Measurements from ENCODE around the gene CASR.
A peak's percentile ranks its signal among the peaks of the same experiment; 100 is the strongest.
"Not testable (repeated sequence)": the region's sequence is repeated elsewhere in the genome, so short reads cannot be mapped to it uniquely, and the experiment has no call there.

CASR gene, protein sequence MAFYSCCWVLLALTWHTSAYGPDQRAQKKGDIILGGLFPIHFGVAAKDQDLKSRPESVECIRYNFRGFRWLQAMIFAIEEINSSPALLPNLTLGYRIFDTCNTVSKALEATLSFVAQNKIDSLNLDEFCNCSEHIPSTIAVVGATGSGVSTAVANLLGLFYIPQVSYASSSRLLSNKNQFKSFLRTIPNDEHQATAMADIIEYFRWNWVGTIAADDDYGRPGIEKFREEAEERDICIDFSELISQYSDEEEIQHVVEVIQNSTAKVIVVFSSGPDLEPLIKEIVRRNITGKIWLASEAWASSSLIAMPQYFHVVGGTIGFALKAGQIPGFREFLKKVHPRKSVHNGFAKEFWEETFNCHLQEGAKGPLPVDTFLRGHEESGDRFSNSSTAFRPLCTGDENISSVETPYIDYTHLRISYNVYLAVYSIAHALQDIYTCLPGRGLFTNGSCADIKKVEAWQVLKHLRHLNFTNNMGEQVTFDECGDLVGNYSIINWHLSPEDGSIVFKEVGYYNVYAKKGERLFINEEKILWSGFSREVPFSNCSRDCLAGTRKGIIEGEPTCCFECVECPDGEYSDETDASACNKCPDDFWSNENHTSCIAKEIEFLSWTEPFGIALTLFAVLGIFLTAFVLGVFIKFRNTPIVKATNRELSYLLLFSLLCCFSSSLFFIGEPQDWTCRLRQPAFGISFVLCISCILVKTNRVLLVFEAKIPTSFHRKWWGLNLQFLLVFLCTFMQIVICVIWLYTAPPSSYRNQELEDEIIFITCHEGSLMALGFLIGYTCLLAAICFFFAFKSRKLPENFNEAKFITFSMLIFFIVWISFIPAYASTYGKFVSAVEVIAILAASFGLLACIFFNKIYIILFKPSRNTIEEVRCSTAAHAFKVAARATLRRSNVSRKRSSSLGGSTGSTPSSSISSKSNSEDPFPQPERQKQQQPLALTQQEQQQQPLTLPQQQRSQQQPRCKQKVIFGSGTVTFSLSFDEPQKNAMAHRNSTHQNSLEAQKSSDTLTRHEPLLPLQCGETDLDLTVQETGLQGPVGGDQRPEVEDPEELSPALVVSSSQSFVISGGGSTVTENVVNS

DNA sequence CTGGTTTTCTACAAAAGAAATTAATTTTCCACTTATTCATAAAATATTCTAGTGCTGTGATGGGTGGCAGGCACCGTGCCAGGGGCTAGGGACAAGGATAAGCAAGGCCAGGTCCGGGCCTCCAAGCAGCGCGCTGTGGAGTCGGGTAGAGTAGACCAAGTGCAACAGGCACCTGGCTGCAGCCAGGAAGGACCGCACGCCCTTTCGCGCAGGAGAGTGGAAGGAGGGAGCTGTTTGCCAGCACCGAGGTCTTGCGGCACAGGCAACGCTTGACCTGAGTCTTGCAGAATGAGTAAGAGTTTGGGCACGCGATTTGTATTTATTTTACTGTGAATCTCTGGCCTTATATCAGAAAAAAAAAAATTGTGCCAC lies at the start of gene CASR:
Gene CASR (plus strand): TSS at position 148 of the 372 bp plus-strand sequence. CDS start 70,522 bp downstream, outside the sequence.
- DNase-seq (ENCODE audit: extremely low read depth in 1 of 2, low read depth in 1 of 2): no peak

DNA sequence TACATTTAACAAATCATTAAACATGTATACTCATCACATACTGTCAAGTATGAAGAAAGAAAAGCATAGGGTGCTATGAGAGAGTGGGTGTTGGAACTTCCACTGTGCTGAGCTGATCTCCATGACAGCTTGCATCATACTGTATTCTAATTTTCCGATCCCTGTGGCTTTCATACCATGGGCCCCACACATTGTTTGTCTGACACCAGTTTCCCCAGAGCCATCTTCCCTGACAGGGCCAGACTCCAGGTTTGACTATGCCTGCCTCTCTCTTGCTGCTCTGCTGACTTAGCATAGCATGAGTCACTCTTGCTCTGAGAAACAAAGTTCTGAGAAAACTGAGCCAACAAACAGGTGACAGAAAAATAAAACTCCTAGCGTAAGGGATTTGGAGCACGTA lies 37.0 kb upstream of the CASR start:
- peak; percentile 52 to 76 for DNase-seq (ENCODE audit: extremely low read depth in 1 of 2, low read depth in 1 of 2)

DNA sequence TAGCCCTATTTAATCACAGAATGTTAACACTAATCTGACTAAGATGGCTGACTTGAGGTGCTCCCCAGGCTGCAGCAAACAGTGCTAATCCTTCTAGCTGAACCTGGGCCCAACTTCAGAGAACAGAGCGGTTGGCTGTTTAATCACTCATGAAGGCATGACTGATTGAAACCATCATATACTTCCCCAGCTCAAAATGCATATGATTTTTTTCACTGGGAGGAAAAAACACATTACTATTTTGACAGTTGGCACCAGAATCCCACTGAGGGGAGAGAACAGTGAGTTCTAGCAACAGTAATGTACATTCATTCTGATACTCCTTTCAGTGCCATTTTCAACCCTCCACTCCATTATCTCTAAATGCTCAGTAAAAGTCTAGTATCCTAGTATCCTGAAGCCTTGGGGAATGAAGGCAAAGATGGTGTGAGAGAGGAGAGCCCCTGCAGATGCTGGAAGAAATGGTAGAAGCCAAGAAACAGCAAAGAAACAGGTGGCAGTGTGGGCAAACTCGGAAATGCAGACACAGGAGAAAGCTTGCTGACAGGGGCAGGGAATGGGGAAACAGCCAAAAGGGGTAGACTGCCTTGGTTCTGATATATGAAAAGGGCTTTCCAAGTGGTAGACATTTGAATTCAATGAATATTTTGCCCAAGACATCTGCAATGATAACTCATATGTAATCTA lies 34.4 kb upstream of the CASR start:
- no peak for DNase-seq (ENCODE audit: extremely low read depth in 1 of 2, low read depth in 1 of 2)

DNA sequence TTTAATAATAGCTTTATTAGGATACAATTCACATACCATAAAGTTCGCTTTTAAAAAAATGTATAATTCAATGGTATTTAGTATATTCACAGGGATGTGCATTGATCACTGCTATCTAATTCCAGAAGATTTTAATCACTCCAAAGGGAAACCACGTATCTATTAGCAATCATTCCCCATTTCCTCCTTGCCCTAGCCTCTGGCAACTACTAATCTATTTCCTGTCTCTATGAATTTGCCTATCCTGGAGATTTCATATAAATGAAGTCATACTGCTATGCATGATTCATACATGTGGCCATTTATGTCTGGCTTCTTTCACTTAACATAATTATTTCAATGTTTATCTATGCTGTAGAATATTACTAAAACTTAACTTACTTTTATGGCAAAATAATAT lies 32.0 kb upstream of the CASR start:
- DNase-seq (ENCODE audit: extremely low read depth in 1 of 2, low read depth in 1 of 2): no peak

DNA sequence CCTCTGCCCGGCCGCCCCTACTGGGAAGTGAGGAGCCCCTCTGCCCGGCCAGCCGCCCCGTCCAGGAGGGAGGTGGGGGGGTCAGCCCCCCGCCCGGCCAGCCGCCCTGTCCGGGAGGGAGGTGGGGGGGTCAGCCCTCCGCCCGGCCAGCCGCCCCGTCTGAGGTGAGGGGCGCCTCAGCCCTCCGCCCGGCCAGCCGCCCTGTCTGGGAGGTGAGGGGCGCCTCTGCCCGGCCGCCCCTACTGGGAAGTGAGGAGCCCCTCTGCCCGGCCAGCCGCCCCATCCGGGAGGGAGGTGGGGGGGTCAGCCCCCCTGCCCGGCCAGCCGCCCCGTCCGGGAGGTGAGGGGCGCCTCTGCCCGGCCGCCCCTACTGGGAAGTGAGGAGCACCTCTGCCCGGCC lies 18.5 kb upstream of the CASR start:
- not testable (repeated sequence) for DNase-seq (ENCODE audit: extremely low read depth in 1 of 2, low read depth in 1 of 2)

DNA sequence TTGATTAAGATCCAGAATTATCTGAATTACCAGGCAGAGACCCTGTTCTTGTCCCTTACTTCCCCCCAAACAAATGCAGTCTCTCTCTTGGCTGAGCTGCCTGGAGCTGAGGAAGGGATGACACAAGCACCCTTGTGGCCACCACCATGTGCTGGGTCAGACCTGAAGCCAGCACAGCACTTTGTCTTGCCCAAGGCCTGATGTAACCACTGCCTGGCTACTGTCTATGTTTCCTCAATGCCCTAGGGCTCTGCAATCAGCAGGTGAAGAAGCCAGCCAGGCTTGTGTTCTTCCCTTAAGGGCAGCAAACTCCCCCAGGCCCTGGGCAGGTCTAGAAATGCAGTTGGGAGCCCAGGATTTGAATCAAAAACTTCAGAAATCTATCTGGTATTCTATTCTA lies 15.8 kb upstream of the CASR start:
- no peak for DNase-seq (ENCODE audit: extremely low read depth in 1 of 2, low read depth in 1 of 2)

DNA sequence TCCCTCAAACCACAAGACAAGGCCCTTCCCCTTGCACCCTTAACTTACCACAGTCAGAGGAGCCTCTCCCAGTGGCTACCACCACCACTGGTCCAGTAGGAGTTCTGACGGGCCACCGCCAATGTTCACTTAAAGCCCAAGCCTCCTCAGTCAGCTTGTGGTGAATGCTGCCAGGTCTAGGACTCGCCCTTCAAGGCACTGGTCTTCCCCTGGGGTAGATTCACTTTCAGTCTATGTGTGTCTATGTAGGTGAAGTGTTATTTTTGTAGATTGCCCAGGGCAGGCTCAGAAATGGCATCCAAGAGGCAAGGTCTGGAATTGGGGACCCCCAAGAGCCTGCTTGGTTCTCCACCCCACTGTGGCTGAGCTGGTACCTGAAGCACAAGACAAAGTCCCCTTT lies 15.4 kb upstream of the CASR start:
- no peak for DNase-seq (ENCODE audit: extremely low read depth in 1 of 2, low read depth in 1 of 2)

DNA sequence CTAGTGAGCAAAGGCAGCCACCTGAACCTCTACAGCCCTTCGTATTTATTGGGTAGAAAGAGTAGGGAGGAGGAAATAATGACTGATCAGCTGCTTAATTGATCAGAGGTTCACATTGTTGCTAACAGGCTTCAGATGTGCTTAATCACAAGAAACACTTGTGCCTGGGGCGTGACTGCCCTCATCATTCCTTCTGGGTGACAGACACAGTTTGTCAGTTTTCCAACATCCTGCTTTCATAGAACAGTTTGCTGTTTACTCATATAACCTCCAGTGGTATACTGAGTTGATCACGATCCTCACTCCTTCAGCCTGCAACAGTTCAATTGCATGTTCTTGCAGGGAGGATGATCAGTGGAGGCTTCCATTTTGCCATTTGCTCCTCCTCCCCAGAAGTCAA lies 13.6 kb upstream of the CASR start:
- DNase-seq (ENCODE audit: extremely low read depth in 1 of 2, low read depth in 1 of 2): no peak

DNA sequence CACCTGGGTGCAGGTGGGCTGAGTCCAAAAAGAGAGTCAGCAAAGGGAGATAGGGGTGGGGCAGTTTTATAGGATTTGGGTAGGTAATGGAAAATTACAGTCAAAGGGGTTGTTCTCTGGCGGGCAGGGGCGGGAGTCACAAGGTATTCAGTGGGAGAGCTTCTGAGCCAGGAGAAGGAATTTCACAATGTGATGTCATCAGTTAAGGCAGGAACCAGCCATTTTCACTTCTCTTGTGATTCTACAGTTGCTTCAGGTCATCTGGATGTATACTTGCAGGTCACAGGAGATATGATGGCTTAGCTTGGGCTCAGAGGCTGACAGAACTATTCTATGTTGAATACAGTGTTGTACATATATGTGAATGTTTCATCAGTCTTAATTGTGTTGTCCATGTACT lies 12.1 kb upstream of the CASR start:
- DNase-seq (ENCODE audit: extremely low read depth in 1 of 2, low read depth in 1 of 2): not testable (repeated sequence)

DNA sequence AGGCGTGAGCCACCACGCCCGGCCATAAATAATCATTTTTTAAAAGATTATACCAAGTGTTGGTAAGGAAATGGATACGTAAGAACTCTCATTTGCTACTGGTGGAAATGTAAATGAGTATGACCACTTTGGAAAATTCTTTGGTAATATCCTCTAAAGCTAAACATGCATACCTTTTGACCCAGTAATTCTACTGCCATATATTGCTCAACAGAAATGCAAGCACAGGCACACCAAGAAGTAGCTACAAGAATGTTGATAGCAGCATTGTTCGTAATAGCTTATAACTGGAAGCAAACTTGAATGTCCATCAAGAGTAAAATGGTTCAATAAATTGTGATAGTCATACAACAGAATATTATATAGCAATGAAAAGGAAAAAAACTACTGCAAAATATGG lies 4.8 kb upstream of the CASR start:
- DNase-seq (ENCODE audit: extremely low read depth in 1 of 2, low read depth in 1 of 2): no peak

DNA sequence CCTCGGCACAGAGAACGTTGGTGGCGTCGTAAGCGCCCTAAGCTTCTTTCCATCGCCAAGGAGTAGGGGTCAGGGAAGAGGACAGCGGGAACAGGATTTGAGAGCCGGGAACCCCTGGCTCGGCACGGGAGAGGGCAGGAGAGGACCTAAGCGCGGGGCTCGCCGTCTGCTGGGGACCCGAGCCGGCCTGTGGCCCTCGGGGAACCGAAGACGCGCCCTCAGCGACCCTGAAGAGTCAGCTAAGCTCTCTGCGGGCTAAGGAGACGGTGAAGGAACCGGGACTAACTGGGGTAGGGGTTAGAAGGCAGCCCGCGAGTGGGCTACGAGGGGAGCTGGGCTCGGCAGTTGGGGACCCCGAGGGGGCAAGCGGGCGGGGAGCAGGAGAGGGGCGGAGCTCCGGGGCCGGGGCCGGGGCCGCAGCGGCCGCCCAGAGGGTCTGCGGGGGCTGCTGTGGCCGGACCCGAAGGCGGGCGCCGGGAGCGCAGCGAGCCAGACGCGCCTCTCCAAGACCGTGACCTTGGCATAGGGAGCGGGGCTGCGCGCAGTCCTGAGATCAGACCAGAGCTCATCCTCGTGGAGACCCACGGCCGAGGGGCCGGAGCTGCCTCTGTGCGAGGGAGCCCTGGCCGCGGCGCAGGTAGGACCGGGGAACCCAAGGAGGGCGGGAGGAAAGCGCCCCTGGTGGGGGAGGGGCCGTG lies 574 bp downstream of the CASR start:
- DNase-seq (ENCODE audit: extremely low read depth in 1 of 2, low read depth in 1 of 2): no peak

DNA sequence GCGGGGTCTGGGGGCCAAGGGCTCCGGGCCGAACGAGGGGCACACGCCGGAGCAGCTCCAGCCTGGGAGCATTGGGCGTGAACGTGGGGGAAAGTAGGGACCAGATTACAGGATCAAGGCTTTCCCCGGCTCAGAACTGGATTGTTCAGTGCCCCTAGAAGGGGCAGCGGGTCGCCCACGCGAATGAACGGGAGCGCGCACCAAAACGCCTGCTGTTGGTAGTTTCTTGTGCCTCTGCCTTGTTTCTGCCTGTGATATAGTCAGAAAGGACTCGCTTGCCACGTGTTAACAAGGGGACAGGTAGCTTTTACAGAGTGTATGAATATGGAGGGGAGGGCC lies 1.1 kb downstream of the CASR start:
- no peak for DNase-seq (ENCODE audit: extremely low read depth in 1 of 2, low read depth in 1 of 2)

DNA sequence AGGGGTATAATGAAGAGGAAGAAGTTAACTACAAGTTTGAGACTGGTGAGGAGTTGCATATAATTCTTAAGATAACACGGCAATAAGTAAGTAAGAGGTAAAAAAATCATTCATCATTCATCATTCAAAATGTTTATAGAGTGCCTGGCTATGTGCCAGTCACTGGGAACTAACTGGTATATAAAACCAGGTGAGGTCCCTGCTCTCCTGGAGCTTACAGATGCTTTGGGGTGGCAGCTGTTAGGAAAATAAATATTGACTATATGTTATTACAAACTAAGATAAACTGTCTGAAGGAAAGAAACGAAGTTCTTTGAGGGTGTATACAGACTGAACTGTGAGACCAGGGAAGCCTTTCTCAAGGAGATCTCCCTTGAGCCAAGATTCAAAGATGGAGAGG lies 2.9 kb downstream of the CASR start:
- DNase-seq (ENCODE audit: extremely low read depth in 1 of 2, low read depth in 1 of 2): no peak

DNA sequence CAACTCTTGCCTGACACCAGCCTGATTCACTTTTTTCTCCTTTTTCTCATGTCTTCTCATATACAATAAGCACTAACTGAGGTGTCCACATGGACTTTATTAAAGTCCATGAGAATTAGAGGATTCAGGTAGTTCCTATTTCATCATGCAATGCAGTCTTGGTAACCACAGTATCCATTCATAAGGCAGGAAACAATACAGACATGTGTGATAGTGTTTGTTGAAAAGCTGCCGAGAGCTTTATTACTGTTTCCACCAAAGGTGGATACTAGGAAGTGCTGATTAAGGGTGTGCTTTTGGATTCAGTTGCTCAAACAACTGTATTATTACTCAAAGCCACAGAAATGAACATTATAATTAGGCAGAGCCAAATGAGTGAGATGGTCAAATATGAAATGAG lies 5.3 kb downstream of the CASR start:
- no peak for DNase-seq (ENCODE audit: extremely low read depth in 1 of 2, low read depth in 1 of 2)

DNA sequence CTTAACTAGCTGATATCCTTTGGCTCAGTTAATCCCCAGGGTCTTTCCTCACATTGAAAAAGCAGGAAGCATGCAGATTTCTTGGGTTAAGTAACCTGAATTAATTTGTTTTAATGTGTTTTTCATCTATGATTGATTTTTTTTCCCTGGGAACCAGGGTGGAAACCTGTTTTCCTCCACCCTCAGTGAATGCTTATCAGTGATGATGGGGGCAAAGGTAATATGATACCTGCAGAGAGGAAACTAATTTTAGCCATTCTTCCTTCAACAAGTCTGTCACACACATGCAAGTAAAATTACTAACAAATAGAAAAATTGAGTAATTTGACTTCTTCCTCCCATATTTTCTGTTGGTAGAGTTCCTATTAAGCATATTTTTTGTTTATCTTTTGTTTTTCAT lies 5.9 kb downstream of the CASR start:
- DNase-seq (ENCODE audit: extremely low read depth in 1 of 2, low read depth in 1 of 2): no peak

DNA sequence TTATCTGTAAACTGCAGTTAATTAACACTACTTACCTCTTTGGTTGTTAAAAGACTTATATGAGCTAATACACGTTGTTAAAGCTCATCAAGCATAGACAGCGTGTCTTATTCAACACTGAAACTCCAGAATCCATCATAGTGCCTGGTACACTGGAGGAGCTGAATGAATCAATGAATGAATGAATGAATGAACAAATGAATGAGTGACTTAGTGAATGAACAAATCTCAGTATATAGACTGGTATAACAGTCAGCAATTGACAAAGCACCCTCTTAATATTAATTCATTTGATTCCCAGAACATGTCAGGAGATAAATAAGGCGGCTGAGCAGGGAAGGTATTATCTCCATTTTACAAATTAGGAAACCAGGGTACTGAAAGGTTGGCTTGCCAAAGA lies 7.1 kb downstream of the CASR start:
- DNase-seq (ENCODE audit: extremely low read depth in 1 of 2, low read depth in 1 of 2): no peak

DNA sequence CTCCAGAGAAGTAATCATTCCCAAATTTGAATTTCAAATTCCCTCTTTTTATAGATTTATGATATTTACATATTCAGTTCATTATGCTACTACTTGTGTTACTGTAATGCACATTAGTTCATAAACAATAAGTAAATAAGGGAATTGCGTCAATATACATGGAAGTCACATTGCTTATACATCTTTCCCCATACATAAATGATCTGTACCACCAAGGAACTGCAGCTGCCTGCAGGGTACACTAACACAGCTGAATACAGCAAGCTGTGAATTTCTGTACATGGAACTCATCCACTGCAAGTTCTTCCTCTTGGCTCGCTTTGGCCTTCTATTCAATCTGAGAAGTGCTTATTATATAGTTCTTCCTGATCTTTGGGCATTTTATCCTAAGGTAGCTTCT lies 15.5 kb downstream of the CASR start:
- DNase-seq (ENCODE audit: extremely low read depth in 1 of 2, low read depth in 1 of 2): no peak

DNA sequence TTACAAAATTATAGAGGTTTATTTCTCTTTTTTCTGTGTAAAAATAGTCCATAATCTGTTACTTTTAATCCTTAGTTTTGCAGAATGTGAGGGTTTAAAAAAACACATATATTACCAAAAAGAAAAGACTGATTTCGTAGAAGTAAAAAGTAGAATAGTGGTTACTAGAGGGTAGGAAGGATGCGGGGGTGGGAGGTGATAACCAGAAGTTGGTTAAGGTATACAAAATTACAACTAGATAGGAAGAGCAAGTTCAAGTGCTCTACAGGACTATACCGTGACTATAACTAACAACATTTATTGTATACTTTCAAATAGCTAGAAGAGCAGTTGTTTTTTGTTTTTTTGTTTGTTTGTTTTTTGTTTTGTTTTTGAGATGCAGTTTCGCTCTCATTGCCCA lies 16.1 kb downstream of the CASR start:
- DNase-seq (ENCODE audit: extremely low read depth in 1 of 2, low read depth in 1 of 2): no peak

DNA sequence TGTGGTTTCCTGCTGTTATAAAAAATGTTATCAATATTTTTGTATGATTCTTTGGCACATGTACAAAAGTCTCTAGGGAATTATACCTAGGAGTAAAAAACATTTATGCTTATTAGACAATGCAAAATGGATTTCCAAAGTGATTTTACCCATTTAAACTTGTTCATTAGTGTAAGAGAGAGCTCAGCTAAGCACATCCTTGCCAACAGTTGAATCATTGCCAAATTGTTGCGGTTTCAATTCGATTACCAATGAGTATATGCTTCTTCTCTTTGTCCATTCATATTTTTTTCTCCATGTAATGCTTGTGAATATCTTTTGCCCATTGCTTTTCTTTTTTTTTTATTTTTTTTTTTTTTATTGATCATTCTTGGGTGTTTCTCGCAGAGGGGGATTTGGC lies 17.2 kb downstream of the CASR start:
- no peak for DNase-seq (ENCODE audit: extremely low read depth in 1 of 2, low read depth in 1 of 2)

DNA sequence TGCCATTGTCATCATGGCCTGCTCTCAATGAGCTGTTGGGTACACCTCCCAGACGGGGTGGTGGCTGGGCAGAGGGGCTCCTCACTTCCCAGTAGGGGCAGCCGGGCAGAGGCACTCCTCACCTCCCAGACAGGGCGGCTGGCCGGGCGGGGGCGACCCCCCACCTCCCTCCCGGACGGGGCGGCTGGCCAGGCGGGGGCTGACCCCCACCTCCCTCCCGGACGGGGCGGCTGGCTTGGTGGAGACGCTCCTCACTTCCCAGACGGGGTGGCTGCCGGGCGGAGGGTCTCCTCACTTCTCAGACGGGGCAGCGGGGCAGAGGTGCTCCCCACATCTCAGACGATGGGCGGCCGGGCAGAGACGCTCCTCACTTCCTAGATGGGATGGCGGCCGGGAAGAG lies 18.0 kb downstream of the CASR start:
- DNase-seq (ENCODE audit: extremely low read depth in 1 of 2, low read depth in 1 of 2): not testable (repeated sequence)

DNA sequence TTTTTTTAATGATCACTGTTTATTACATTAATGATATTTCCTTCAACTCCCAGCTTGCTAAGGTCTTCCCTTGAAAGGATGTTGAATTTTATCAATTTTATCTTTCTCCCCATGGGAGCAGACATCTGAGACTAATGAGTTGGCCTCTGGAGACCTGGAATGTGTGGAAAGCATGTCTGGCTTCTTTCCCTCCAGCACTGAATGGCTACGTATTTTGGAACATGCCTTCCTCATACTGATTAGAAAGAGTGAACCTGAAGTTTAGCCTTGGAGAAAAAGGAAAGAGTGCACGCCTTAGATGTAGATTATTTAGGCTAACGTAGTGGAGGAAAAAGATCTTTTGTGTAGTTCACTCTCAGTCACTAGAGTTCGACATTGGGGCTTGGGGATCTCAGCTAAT lies 25.1 kb downstream of the CASR start:
- DNase-seq (ENCODE audit: extremely low read depth in 1 of 2, low read depth in 1 of 2): no peak

Data from stimulated activated CD8-positive, alpha-beta memory T cell treated with anti-CD3 and anti-CD28 coated beads, Interleukin-7, amount 100 ng/mL, for 48 hours (primary cell).